GM12872 (cell line): ENCODE measurements around the gene TGM3.

Source experiments
- TF ChIP-seq, protein P1 (sequence below): IDR thresholded peaks from 3 replicates; pipeline ENCODE4 v1.5.1; 2011; ENCODE audit warnings: low read depth, mild to moderate bottlenecking, low read length, moderate library complexity; ENCODE audit not compliant: insufficient read depth

Gene TGM3

DNA sequence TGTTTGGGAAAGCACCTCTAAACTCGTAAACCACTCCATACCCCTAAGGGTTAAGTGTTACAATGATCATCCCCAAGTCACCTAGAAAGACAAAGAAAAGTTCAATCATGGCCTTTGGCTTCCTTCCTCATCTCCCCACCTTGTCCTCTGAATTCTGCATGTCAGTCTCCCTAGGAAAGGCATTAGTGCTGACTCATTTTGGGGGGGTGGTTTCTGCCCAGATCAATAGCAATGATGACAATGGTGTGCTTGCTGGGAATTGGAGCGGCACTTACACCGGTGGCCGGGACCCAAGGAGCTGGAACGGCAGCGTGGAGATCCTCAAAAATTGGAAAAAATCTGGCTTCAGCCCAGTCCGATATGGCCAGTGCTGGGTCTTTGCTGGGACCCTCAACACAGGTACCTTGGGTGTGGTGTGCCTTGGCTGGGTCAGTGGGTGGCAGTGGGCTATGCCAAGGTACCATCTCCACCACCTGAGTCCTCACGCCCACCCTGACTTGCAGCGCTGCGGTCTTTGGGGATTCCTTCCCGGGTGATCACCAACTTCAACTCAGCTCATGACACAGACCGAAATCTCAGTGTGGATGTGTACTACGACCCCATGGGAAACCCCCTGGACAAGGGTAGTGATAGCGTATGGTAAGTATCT is 21.2 kb downstream of the TGM3 start:
- TF ChIP-seq, protein P1, sequence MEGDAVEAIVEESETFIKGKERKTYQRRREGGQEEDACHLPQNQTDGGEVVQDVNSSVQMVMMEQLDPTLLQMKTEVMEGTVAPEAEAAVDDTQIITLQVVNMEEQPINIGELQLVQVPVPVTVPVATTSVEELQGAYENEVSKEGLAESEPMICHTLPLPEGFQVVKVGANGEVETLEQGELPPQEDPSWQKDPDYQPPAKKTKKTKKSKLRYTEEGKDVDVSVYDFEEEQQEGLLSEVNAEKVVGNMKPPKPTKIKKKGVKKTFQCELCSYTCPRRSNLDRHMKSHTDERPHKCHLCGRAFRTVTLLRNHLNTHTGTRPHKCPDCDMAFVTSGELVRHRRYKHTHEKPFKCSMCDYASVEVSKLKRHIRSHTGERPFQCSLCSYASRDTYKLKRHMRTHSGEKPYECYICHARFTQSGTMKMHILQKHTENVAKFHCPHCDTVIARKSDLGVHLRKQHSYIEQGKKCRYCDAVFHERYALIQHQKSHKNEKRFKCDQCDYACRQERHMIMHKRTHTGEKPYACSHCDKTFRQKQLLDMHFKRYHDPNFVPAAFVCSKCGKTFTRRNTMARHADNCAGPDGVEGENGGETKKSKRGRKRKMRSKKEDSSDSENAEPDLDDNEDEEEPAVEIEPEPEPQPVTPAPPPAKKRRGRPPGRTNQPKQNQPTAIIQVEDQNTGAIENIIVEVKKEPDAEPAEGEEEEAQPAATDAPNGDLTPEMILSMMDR = no peak

DNA sequence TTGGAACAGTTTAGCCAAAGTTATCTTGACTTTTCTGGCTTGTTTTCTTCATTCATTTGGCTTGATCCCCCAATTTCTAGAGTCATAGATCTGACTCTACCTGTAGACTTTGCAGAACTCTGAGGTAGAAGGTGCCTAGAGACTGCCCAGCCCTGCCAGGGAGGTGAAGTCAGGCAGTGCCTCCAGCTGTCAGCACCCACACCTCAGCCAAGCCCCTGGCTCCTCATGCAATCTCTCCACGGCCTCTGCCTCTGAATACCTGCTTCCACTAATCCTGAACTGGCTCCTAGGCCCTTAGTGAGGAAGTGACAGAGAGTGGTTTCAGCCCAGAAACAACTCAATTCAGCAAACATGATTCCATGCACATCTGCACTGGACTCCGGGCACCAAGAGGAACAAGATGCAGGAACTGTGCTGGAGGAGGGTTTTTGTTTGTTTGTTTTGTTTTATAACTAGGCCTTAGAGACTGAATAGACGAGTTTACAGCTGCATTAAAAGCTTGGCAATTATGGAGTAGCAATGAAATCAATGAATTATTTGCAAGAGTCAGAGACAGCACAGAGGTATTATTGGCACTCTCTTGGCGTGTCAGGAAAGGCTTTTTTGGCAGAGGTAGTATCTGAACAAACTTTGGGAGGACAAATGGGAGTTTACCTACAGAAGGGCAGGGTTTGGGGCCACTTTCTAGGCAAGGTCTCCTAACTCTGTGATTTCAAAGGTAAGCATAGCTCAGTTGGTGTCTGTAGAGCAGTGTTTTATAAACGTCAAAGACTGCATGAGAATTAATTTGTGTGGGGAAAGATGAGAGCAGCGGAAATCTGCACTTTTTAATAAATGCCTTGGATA is 25.2 kb downstream of the TGM3 start:
- TF ChIP-seq, protein P1 = no peak

DNA sequence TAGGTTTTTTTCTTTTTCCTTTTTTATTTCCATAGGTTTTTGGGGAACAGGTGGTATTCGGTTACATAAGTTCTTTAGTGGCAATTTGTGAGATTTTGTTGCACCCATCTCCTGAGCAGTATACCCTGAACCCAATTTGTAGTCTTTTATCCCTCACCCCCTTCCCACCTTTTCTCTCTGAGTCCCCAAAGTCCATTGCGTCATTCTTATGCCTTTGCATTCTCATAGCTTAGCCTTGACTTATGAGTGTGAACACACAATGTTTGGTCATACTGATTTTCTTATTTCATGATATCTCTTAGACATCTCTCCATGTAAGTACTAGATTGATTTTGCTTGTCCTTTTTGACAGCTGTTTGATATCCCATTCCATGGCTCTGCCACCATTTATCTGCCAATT is 27.2 kb downstream of the TGM3 start:
- TF ChIP-seq, protein P1 = no peak

DNA sequence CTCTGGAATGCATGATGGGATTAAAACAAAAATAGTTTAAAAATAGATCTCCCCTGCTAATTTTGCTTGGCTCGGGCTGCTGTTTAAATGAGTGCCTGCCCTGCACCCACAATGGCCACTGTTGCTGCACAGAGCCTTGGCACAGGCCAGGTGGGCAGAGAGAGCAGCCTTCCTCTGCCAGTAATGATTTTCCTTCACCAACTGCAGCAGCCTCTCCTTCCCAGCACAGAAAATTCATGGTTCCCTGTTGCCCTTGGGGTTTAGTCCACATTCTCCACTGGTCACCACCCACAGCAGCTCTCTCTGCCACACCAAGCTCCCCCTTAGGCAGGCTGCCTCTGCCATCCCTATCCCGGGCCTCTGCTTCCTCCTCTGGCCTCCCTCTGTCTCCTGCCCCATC is 30.2 kb downstream of the TGM3 start:
- TF ChIP-seq, protein P1 = no peak

- TF ChIP-seq, protein P1 = no peak
Observed at GRCh38 chr20:2327620-2328555, 32.1 kb downstream of the TGM3 start.

DNA sequence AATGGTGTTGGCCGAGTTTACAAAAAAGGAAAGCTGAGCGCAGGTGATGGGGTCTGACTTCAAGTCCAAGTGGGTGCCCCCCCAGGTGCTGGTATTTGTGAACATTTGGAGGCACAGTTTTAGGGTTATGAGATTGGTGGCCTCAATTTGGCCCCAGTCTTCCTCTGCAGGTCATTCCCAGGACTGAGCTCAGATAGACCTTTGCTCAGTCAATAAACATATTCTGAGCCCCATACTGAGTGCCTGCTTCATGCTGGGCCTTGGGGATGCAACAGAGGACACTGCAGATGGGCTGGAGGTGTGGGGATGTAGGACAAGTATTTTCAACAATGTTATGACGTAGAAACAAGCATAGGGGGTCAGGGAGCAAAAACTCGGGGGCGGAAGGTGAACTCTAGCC is 33.5 kb downstream of the TGM3 start:
- TF ChIP-seq, protein P1 = no peak
